ENCODE results near the gene GTF2H2C_2.
"Not testable (repeated sequence)": the region's sequence is repeated elsewhere in the genome, so short reads cannot be mapped to it uniquely, and the experiment has no call there.

Gene GTF2H2C_2

GRCh38 chr5:70415117-70415516 is at the start of gene GTF2H2C_2:
TSS of gene GTF2H2C_2 (plus strand) at chr5:70415368.
- not testable (repeated sequence) for DNase-seq

GRCh38 chr5:70400984-70401686 is 14.0 kb upstream of the GTF2H2C_2 start:
- DNase-seq: peak; percentile 56

GRCh38 chr5:70421322-70421721 is 6.2 kb downstream of the GTF2H2C_2 start:
- not testable (repeated sequence) for DNase-seq

- not testable (repeated sequence) for DNase-seq
Measured at GRCh38 chr5:70423215-70423614, 8.0 kb downstream of the GTF2H2C_2 start.

GRCh38 chr5:70438518-70438917 is 23.4 kb downstream of the GTF2H2C_2 start:
- DNase-seq: not testable (repeated sequence)

GRCh38 chr5:70449565-70449964 is 34.4 kb downstream of the GTF2H2C_2 start:
- DNase-seq: not testable (repeated sequence)

GRCh38 chr5:70451249-70451984 is 36.2 kb downstream of the GTF2H2C_2 start:
- DNase-seq: not testable (repeated sequence)

- DNase-seq: not testable (repeated sequence)
Measured at GRCh38 chr5:70457093-70457492, 41.9 kb downstream of the GTF2H2C_2 start.

- DNase-seq: not testable (repeated sequence)
Measured at GRCh38 chr5:70459188-70459587, 44.0 kb downstream of the GTF2H2C_2 start.

GRCh38 chr5:70461984-70462383 is 46.8 kb downstream of the GTF2H2C_2 start:
- not testable (repeated sequence) for DNase-seq

- not testable (repeated sequence) for DNase-seq
Measured at GRCh38 chr5:70464019-70464637, 49.0 kb downstream of the GTF2H2C_2 start.

- DNase-seq: not testable (repeated sequence)
Measured at GRCh38 chr5:70469926-70470509, 54.9 kb downstream of the GTF2H2C_2 start.
